HuH-7.5 (cell line): ENCODE measurements around the gene PRR27.

Experiments used
- DNase-seq: peaks from one replicate; pipeline ENCODE4 v3.0.0; 2011; ENCODE audit warnings: low spot score

The PRR27 gene

GRCh38 chr4:70153937-70154336, at the start of gene PRR27:
TSS of gene PRR27 (plus strand) at chr4:70154237. CDS start at chr4:70154376, 139 bp downstream.
- DNase-seq = no peak

DNA sequence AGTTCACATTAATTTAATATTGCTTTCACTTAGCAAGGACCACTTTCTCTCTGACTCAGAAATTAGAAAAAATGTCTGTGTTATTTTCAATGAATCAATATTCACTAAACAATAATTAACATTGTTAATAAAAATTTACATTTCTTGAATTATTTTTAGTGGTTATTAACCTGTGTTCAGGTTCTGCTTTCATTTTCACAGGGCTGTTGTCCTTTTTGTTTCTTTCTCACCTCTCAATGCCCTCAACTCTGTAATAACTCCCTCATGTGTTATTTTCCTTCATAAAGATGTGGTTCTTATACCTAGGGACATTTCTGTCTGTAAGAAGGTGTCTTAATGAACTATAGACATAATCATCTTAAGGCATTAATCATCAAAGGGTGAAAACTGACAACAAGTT, 43.1 kb upstream of the PRR27 start:
- DNase-seq = no peak

GRCh38 chr4:70113656-70114055, 40.4 kb upstream of the PRR27 start:
- DNase-seq = no peak

DNA sequence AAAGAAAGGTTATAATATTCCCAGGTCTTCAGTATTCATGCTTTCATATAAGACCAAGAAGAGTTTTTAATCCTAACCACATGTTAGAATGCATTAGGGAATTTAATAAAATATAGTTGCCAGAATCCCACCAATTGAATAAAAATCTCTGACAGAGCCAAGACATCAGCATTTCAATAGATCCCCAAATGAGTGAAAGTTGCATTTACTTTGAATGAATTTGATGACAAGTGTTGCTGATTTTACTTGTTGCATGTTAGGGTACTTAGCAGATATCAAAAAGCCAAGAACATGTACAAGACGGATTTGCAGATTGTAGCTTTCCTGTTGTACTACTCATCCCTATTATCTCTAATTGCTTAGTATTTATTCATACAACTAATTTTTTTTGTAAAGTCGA, 39.9 kb upstream of the PRR27 start:
- DNase-seq = no peak

DNA sequence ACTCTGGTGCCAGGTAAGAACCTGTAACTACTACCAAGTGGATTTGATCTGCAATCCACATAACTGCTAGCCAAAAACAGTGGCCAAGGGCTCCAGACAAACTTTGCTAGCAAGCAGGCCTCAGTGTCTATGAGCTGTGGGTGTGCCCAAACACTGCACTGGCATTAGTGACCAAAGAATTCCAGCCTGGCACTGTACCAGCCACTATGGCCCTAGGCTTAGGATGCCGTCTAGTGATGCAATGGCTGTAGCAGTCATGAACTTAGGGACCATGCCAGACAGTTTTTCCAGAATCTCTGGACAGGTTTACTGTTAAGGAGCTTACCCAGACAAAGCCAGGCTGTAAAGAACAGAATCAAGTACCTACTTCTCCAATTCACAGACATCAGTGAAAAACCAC, 33.7 kb upstream of the PRR27 start:
- DNase-seq = no peak

- DNase-seq = no peak
These were observed 20.6 kb upstream of the PRR27 start for GRCh38 chr4:70133473-70133872.

- no peak for DNase-seq
These were observed 15.3 kb upstream of the PRR27 start for GRCh38 chr4:70138751-70139150.

- no peak for DNase-seq
These were observed 2.8 kb upstream of the PRR27 start for GRCh38 chr4:70151271-70151670.

- DNase-seq = no peak
These were observed 1.9 kb upstream of the PRR27 start for GRCh38 chr4:70152088-70152487.

- no peak for DNase-seq
These were observed 4.5 kb downstream of the PRR27 start for GRCh38 chr4:70158576-70158975.

DNA sequence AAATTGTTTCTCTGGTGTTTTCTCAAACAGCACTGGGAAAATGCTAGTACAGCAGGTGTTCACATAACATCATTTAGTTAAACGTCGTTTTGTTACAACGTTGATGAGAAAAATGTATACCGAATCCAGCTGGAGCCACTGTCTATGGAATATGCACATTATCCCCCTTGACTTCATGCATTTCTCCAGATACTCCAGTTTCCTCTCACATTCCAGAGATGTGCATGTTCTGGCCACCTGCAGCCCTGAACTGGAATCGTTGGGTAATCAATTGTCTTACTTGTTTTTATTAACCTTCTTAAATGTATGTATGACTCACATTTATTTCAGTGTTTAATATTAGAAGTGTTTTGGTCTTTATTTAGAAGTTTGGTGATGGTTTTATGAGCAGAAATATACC, 23.1 kb downstream of the PRR27 start:
- no peak for DNase-seq

- no peak for DNase-seq
These were observed 24.1 kb downstream of the PRR27 start for GRCh38 chr4:70178075-70178660.

DNA sequence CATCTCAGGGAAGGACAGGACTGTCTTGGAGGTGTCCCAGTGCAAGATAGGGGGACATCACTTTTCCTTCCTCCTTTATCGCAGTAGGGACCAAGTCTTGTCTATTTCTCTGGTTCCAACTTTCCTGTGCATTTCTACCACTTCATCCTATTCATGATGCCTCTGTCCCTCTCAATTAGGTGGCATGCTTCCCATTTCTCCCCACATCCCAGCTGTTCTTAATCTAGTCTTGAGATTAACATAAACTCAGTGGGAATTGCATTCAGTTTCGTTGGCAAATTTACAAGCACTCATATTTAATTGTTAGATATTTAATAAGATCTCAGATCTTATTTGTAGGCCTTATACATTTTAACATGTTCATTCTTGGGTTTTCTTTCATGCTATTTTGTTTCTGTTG, 25.8 kb downstream of the PRR27 start:
- no peak for DNase-seq

DNA sequence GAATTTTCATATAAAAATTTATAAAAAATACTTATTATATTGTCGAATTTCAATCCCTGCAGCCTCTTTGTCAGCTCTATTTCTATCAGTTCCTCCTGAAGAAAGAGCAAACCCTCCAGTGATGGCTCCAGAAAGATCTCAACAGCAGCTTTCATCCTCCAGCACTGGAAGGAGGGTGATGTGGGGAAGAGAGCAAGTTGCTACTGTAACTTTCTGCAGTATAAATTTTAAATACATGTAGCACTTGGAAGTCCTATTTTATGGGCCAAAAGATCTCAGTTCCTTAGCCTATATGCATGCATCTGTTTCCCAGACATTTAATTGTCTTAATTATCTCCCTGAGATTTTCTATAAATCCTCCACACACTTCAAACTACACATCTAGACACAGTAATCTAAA, 27.8 kb downstream of the PRR27 start:
- DNase-seq = no peak

DNA sequence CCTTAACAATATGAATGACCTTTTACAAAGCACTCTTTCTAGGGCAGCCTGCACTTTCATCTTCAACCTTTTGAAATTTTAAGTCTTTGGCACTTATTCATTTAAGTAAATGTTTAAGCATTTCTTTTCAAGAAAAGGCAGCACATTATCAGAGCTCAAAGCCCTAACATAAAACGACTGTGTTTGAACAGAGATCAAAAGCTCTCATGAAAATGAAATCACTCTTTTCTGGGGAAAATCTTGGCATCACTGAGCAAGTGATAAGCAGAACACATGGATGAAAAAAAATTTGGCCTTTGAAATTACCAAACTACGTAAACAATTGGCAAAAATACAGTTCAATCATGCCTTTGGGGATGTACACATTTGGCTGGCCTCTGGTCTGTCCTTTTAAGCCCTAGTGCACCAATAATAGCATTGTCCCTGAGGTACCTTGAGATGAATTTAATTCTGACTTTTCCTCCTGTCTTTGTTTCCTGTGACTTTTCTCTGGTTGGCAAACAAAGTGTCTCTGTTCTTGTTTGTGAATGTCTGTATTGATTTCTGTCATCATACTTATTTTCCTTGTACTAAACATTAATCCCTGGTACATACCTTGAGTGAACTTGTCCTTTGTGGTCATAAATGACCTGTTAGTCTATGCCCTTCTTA, 28.6 kb downstream of the PRR27 start:
- DNase-seq = no peak

DNA sequence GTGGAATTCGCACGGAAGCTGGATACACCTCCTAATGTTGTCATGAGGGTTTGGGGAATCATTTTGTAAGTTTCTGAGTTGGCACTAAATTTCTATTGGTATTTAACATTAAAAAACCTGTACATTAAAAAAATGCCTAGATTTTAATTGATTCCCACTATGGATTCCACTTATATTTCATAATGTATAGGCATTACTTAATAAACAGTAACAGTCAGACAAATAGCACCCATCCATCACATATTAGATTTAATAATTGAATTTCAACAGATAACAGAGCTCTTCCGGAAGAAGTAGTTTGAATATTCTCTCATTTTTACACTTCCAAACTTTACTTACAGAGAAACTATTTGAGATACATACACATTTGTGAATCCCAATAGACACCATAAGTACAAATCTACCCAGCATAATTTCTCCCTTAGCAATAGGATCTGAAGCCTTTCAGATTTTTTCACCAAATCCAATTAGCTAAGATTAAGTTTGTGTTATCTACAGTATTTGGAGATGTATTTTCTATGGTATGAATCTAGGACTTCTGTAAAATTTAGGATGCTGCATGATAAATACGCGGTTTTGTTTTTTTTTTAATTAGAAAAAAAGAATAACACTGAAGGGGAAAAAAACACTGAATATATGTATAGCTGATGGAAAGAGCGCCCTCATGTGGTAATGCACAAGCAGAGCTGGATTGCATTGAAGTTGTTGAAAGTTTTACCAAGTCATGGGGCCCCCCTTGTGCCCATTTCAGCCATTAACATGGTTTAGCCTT, 29.3 kb downstream of the PRR27 start:
- DNase-seq = no peak

- no peak for DNase-seq
These were observed 29.9 kb downstream of the PRR27 start for GRCh38 chr4:70183940-70184246.

- no peak for DNase-seq
These were observed 33.2 kb downstream of the PRR27 start for GRCh38 chr4:70187216-70187615.

DNA sequence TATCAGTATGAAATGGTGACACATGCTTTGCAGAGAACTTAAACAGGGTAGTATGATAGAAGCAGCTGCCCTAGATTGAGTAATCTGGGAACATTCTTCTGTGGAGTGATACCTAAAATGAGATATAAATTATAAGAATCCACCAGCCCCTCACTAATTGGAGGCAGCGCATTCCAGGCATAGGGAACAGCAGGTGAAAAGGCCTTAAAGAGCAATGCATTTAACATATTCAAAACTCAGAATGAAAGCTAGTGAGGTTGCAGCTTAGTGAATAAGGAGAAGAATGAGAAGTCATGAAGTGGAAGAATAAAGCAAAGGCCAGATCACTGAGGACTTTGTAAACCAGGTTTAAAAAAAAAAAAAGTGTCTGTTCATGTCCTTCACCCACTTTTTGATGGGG, 36.5 kb downstream of the PRR27 start:
- no peak for DNase-seq

DNA sequence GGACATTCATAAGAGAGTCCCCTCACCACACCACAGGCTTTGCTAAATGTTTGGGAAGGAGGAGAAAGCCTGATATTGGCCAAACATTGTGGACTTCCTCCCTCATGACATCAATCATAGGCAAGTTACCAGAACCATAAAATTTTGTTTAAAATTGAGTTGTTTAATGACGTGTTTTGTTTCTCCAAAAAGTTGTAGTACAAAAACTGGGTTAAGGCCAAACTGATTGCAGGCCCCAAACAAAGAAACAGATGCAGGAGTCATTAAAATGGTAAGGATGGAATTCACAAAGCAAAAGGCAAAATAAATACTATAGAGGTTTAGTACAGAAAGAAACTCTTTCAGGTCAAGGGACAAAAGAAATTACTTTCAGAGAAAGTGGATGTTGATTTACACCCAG, 37.6 kb downstream of the PRR27 start:
- DNase-seq = no peak

DNA sequence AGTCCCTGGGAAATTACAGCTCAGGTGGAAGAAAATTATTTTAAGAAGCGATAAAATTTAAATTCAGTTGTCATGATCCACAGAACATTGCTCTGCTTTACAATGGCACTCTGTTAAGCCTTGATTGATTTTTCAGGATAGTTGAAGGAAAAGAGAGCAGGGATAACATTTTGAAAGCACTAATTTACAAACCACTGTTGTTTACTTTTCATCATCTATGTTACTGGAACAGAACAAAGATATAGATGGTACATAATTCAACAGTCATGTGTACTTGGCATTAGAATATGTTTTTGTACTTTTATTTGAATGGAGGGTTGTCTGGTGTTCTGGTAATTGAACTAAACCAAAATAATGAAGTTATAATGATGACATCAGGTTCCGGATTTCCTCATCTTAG, 38.9 kb downstream of the PRR27 start:
- DNase-seq = no peak

GRCh38 chr4:70195425-70195824, 41.4 kb downstream of the PRR27 start, which contains the start of gene ODAM:
TSS of gene ODAM (plus strand) at chr4:70195725. CDS start at chr4:70196544, 819 bp downstream.
- no peak for DNase-seq

DNA sequence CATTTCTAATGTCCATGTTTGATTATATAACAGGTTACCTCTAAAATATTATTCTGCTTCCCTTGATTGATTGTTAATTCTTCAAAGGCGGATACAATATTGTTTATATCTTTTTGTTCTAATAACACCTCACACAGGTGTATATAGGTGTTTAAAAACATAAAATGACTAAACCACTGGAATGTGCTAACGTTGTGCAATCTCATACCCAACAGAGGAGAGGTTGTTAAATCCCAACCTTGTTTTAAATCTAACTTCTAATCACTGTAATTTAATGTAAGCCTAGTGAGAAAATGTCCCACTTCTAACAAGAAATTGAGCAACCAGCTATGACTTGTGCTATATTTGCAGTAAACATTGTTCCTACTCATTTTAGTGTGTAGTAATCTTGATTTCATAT, 42.8 kb downstream of the PRR27 start:
- DNase-seq = no peak

DNA sequence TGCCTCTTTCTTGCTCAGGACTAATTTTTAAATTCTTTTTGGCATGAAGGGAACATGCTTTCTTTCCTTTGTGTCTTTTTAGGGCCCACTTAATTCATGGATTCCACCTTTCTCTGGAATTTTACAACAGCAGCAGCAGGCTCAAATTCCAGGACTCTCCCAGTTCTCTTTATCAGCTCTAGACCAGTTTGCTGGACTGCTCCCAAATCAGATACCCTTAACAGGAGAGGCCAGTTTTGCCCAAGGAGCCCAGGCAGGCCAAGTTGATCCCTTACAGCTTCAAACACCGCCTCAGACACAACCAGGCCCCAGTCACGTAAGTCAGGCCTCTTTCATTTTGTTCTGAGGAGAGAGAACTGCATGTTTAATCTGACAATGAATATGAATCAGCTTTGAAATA, 43.8 kb downstream of the PRR27 start:
- peak; percentile 2 for DNase-seq
